DND-41 (cell line): ENCODE results near the gene GABRR2.

Experiments used
- ATAC-seq: fragments of 200-7000 bp; cut with Tn5 transposase; 3 replicates; pipeline ENCODE4 v1.9.1; 2021; ENCODE audit warnings: low read depth; ENCODE audit not compliant: insufficient read depth
- DNase-seq: peaks from one replicate; pipeline ENCODE4 v3.0.0-alpha.2; 2020
- H2AFZ ChIP-seq: 2 replicates; pipeline ENCODE4 v1.6.0; 2012; ENCODE audit warnings: low read depth, low read length
- H3K27ac ChIP-seq: 2 replicates; pipeline ENCODE4 v1.5.1; 2012; ENCODE audit warnings: low read length, inconsistent platforms
- H3K27me3 ChIP-seq: fragments of 200-600 bp; sonication (generic); 2 replicates; pipeline ENCODE4 v1.6.0; 2012; ENCODE audit warnings: low read length, mild to moderate bottlenecking, inconsistent platforms; ENCODE audit not compliant: insufficient read depth, poor library complexity
- H3K36me3 ChIP-seq: 2 replicates; pipeline ENCODE4 v1.5.1; 2012; ENCODE audit warnings: low read length, inconsistent platforms; ENCODE audit not compliant: insufficient read depth
- H3K4me1 ChIP-seq: 2 replicates; pipeline ENCODE4 v1.5.1; 2012; ENCODE audit warnings: mild to moderate bottlenecking, low read length; ENCODE audit not compliant: insufficient read depth
- H3K4me2 ChIP-seq: 2 replicates; pipeline ENCODE4 v1.6.0; 2012; ENCODE audit warnings: mild to moderate bottlenecking, moderate library complexity, low read length, inconsistent platforms; ENCODE audit not compliant: insufficient read depth
- H3K4me3 ChIP-seq, 2 experiments: fragments of 200-600 bp in 1 of 2; shearing (Covaris generic) in 1 of 2; 2 replicates each; pipeline ENCODE4 v1.5.1; 2012 to 2016; ENCODE audit warnings: inconsistent platforms in 2 of 2, low read length in 2 of 2, mild to moderate bottlenecking in 2 of 2, low read depth in 1 of 2, moderate library complexity in 1 of 2
- H3K79me2 ChIP-seq: 2 replicates; pipeline ENCODE4 v1.6.0; 2012; ENCODE audit warnings: low read length, inconsistent platforms; ENCODE audit not compliant: insufficient read depth
- H3K9ac ChIP-seq: 2 replicates; pipeline ENCODE4 v1.6.0; 2012; ENCODE audit warnings: low read depth, mild to moderate bottlenecking, inconsistent platforms, low read length, moderate library complexity
- H3K9me3 ChIP-seq: 2 replicates; pipeline ENCODE4 v1.5.1; 2012; ENCODE audit warnings: low read length, moderate library complexity, mild to moderate bottlenecking, inconsistent platforms; ENCODE audit not compliant: insufficient read depth, severe bottlenecking
- H4K20me1 ChIP-seq: 2 replicates; pipeline ENCODE4 v1.6.0; 2012; ENCODE audit warnings: low read length; ENCODE audit not compliant: insufficient read depth
- EZH2 ChIP-seq: IDR thresholded peaks from 3 replicates; pipeline ENCODE4 v1.6.1; 2012; ENCODE audit warnings: borderline replicate concordance, low read depth, mild to moderate bottlenecking, moderate library complexity, low read length, inconsistent platforms; ENCODE audit not compliant: severe bottlenecking
- TF ChIP-seq, protein P1 (sequence below): IDR thresholded peaks from 2 replicates; pipeline ENCODE4 v1.5.1; 2012; ENCODE audit warnings: borderline replicate concordance, low read length, moderate library complexity, mild to moderate bottlenecking; ENCODE audit not compliant: poor library complexity, severe bottlenecking; ENCODE audit errors: extremely low read depth

GABRR2 gene

DNA sequence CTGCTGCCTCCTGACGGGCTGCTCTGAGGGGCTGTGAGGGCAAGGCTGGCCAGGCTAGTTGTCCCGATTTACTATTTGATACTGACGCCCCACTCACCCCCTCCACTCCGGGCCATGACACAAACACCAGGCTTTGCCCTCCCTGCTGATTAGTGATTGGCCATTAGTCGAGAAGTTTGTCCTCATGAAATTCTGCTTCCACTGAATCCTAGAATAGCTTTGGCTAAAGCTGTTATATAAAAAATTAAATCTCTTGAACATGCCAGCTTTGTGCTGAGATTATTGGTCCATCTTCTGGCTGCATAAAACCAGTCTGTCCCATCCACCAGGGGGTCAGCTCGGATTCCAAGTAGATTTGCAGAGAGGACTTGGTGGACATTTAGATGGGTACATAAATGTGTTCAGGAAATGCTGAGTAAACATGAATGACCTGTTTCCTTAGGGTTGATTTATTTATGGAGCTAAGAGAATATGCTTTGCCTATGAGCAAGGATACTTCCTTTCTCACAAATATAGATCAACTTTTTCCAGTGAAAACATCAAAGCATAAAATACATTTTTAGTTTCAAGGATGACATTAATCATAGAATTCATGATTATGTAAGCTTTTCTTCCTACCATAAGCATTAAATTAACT is at the start of gene GABRR2:
Gene GABRR2 (minus strand): TSS at position 51 of the 637 bp plus-strand sequence. CDS start 134 bp downstream, outside the sequence.
- no peak within 1 kb of the TSS for H3K4me2 ChIP-seq
- no peak within 1 kb of the TSS for H3K27ac ChIP-seq
- H3K36me3 ChIP-seq: no peaks in the 10 kb centered on the region

DNA sequence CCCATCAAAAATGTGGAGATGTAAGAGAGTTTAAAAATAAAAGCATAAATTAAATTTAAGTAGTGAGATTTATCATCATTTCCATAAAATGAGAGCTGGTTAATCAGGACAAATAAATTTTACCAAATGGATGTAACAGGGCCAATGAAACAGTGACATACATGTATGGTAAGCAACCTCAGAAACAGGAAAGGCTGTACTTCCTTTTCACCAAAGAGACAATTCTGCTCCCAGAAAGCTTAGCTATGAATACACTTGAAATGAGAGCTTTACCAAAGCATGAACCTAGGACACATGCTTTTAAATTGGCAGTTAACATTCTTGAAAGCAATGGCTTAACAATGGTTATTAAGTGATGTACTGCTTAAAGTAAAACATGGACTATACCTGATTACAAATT is 49.5 kb upstream of the GABRR2 start:
- DNase-seq: no peak
- Histone ChIP-seq H4K20me1 (no peaks in the 10 kb centered on the region), H3K4me3 (no peak overlapping the region), H2AFZ (no peak overlapping the region), H3K79me2 (no peaks in the 10 kb centered on the region), H3K4me1 (peaks cover 37% of the 10 kb centered on the region), H3K9ac (no peak overlapping the region), H3K27ac (peak overlapping the region; percentile 9), H3K36me3 (peaks cover 20% of the 10 kb centered on the region), H3K27me3 (no peaks in the 10 kb centered on the region), H3K9me3 (no peaks in the 10 kb centered on the region), H3K4me2 (no peak overlapping the region)
- peak; percentile 44; the same call in 1 of the 3 replicates for ATAC-seq
- no peak for TF ChIP-seq EZH2
- TF ChIP-seq, protein P1, sequence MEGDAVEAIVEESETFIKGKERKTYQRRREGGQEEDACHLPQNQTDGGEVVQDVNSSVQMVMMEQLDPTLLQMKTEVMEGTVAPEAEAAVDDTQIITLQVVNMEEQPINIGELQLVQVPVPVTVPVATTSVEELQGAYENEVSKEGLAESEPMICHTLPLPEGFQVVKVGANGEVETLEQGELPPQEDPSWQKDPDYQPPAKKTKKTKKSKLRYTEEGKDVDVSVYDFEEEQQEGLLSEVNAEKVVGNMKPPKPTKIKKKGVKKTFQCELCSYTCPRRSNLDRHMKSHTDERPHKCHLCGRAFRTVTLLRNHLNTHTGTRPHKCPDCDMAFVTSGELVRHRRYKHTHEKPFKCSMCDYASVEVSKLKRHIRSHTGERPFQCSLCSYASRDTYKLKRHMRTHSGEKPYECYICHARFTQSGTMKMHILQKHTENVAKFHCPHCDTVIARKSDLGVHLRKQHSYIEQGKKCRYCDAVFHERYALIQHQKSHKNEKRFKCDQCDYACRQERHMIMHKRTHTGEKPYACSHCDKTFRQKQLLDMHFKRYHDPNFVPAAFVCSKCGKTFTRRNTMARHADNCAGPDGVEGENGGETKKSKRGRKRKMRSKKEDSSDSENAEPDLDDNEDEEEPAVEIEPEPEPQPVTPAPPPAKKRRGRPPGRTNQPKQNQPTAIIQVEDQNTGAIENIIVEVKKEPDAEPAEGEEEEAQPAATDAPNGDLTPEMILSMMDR: no peak

More for the DNA sequence above, at the start of gene GABRR2:
- Histone ChIP-seq H3K4me1 (no peaks in the 10 kb centered on the region), H3K9me3 (no peaks in the 10 kb centered on the region), H2AFZ (no peak within 1 kb of the TSS), H3K79me2 (no peaks in the 10 kb centered on the region), H3K4me3 (no peak within 1 kb of the TSS), H3K9ac (no peak within 1 kb of the TSS), H3K27me3 (no peaks in the 10 kb centered on the region), H4K20me1 (no peaks in the 10 kb centered on the region; the same call in 1 of the 2 replicates)
- no peak for TF ChIP-seq EZH2
- TF ChIP-seq, protein P1: no peak
- ATAC-seq: no peak
- no peak for DNase-seq

DNA sequence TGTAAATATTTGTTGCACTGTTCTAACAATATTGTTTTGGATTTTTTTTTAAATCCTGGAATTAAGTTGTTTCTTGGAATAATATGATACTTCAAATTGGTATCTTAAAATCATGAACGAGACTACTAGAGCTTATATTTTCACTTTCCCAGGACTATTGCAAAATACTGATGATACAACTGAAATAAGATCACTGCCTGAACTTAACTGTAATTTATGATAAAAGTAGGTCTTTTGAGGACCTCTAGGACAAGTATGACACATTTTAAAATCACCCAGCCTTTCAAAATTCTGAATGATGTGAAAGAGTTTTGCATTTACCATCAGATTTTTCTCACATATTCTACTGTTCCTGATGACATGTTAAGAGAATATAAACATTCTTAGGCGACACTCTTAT is 46.1 kb upstream of the GABRR2 start:
- no peak for DNase-seq
- peaks cover 70% of the 10 kb centered on the region for H3K4me1 ChIP-seq
- no peaks in the 10 kb centered on the region for H4K20me1 ChIP-seq
- H3K27me3 ChIP-seq: no peaks in the 10 kb centered on the region
- ATAC-seq: no peak
- no peaks in the 10 kb centered on the region for H3K79me2 ChIP-seq
- peaks cover 3% of the 10 kb centered on the region; the same call in 1 of the 2 replicates for H3K36me3 ChIP-seq
- H3K9ac ChIP-seq: no peak overlapping the region
- H3K4me3 ChIP-seq: no peak overlapping the region
- H3K4me2 ChIP-seq: no peak overlapping the region
- no peak overlapping the region for H2AFZ ChIP-seq
- no peak for TF ChIP-seq EZH2
- TF ChIP-seq, protein P1: no peak
- H3K27ac ChIP-seq: peak overlapping the region; percentile 52
- no peaks in the 10 kb centered on the region for H3K9me3 ChIP-seq
